K562 (cell line): ENCODE results near the gene IL12A. TPM values are rescaled to one million over a fixed set of nuclear protein-coding genes. Genes with fewer than 3 reads are reported as not detected.

Experiments
- ATAC-seq: fragments of 200-7000 bp; cut with Tn5 transposase; 3 replicates; pipeline ENCODE4 v1.9.1; 2020; ENCODE audit warnings: moderate library complexity
- BruUV-seq: library from RNA; stranded (reverse); fragments of 400-500 nt; replicated peaks from 2 replicates; lab custom pipeline; 2021; lab: Mats Ljungman, UMichigan
- CTCF ChIA-PET: fragments of 300-600 bp; formaldehyde crosslinking; extraction: SDS; loops from one replicate; lab custom pipeline; 2021; ENCODE audit warnings: low intra/inter-chr PET ratio; lab: Yijun Ruan, JAX
- POLR2A ChIA-PET: fragments of 300-600, 350-650 bp; sonication (Branson Sonifier 250); formaldehyde crosslinking; extraction: SDS; loops from one replicate; lab custom pipeline; 2021; ENCODE audit warnings: antibody characterized with exemption, inconsistent platforms; lab: Yijun Ruan, JAX
- DNase-seq, 4 experiments: peaks; one replicate each; pipeline versions ENCODE4 v3.0.0 to v3.0.0-alpha.2; 2011 to 2018; ENCODE audit warnings: low spot score in 3 of 4, mixed read lengths in 3 of 4; ENCODE audit errors: extremely low read depth in 1 of 4
- FAIRE-seq: peaks from 2 replicates; lab custom pipeline; 2011; peaks lifted over from hg19 to GRCh38; lab: Jason Lieb, UNC
- H2AFZ ChIP-seq: 2 replicates; pipeline ENCODE4 v1.6.0; 2011; ENCODE audit warnings: low read depth, low read length, control low read depth, inconsistent platforms
- H3K27ac ChIP-seq: fragments of 200-600 bp; 3 replicates; pipeline ENCODE4 v1.8.0; 2011; ENCODE audit warnings: low read depth, mild to moderate bottlenecking, control low read depth, inconsistent platforms, low read length, moderate library complexity, mixed read lengths; ENCODE audit errors: extremely low read depth
- H3K27me3 ChIP-seq, 2 experiments: fragments of 300-600 bp in 1 of 2; 2 replicates in 1 of 2; 3 replicates in 1 of 2; pipeline versions ENCODE4 v1.6.0 to v1.8.0; 2011; ENCODE audit warnings: inconsistent platforms in 2 of 2, low read length in 2 of 2, mild to moderate bottlenecking in 1 of 2, mixed read lengths in 1 of 2, moderate library complexity in 1 of 2; ENCODE audit not compliant: control insufficient read depth in 2 of 2, insufficient read depth in 2 of 2
- H3K36me3 ChIP-seq: fragments of 300-600 bp; 3 replicates; pipeline ENCODE4 v1.8.0; 2011; ENCODE audit warnings: mild to moderate bottlenecking, low read length, inconsistent platforms; ENCODE audit not compliant: control insufficient read depth, insufficient read depth
- H3K4me1 ChIP-seq, 2 experiments: fragments of 200-600 bp in 1 of 2; replicated peaks in 1 of 2; 2 replicates in 1 of 2; 3 replicates in 1 of 2; pipeline versions ENCODE4 v1.5.1 to v1.8.0; 2011; ENCODE audit warnings: inconsistent platforms in 2 of 2, low read length in 2 of 2, mild to moderate bottlenecking in 1 of 2, mixed read lengths in 1 of 2, moderate library complexity in 1 of 2; ENCODE audit not compliant: control insufficient read depth in 2 of 2, insufficient read depth in 2 of 2
- H3K4me2 ChIP-seq: 2 replicates; pipeline ENCODE4 v1.6.1; 2011; ENCODE audit warnings: low read length, control low read depth, inconsistent platforms, mixed read lengths; ENCODE audit not compliant: insufficient read depth
- H3K4me3 ChIP-seq: fragments of 200-600 bp; sonication (generic), shearing (Covaris generic); 2 replicates; pipeline ENCODE4 v1.5.1; 2016; ENCODE audit warnings: control low read depth, inconsistent platforms
- H3K79me2 ChIP-seq: fragments of 200-600 bp; 3 replicates; pipeline ENCODE4 v1.8.0; 2011; ENCODE audit warnings: low read length, inconsistent platforms; ENCODE audit not compliant: control insufficient read depth, insufficient read depth
- H3K9ac ChIP-seq, 2 experiments: 2 replicates each; pipeline versions ENCODE4 v1.6.0 to v1.6.1; 2011; ENCODE audit warnings: low read depth in 2 of 2, low read length in 2 of 2, control low read depth in 1 of 2, inconsistent platforms in 1 of 2, mild to moderate bottlenecking in 1 of 2, mixed read lengths in 1 of 2; ENCODE audit not compliant: insufficient read depth in 1 of 2
- H3K9me1 ChIP-seq: one replicate; pipeline ENCODE4 v1.6.0; 2011; ENCODE audit warnings: inconsistent platforms, mild to moderate bottlenecking, low read length, moderate library complexity; ENCODE audit not compliant: control insufficient read depth, insufficient read depth
- H3K9me3 ChIP-seq: replicated peaks from 2 replicates; pipeline ENCODE4 v1.5.1; 2011; ENCODE audit warnings: low read depth, low read length, inconsistent platforms; ENCODE audit not compliant: control insufficient read depth, insufficient read depth
- H4K20me1 ChIP-seq: replicated peaks from 2 replicates; pipeline ENCODE4 v1.6.1; 2011; ENCODE audit warnings: low read length, inconsistent platforms, mixed read lengths; ENCODE audit not compliant: control insufficient read depth, insufficient read depth
- BACH1 ChIP-seq: fragments of 200-800 bp; sonication (Bioruptor generic); IDR thresholded peaks from 2 replicates; pipeline ENCODE4 v1.6.1; 2016; ENCODE audit warnings: missing genetic modification characterization, missing compliant biosample characterization
- BCOR ChIP-seq: fragments of 450-650 bp; IDR thresholded peaks from 2 replicates; pipeline ENCODE4 v1.6.1; 2016
- E2F8 ChIP-seq: fragments of 450-650 bp; IDR thresholded peaks from 2 replicates; pipeline ENCODE4 v1.7.1; 2018; ENCODE audit warnings: mild to moderate bottlenecking, low read depth; ENCODE audit not compliant: partially characterized antibody
- EZH2 ChIP-seq: IDR thresholded peaks from 2 replicates; pipeline ENCODE4 v1.6.1; 2012; ENCODE audit warnings: low read depth, mild to moderate bottlenecking, inconsistent platforms, low read length, borderline replicate concordance
- HDAC8 ChIP-seq: fragments of 450-650 bp; IDR thresholded peaks from 2 replicates; pipeline ENCODE4 v1.6.1; 2016; ENCODE audit warnings: mild to moderate bottlenecking, missing genetic modification characterization, moderate library complexity, missing compliant biosample characterization
- HDGF ChIP-seq: fragments of 450-650 bp; IDR thresholded peaks from 2 replicates; pipeline ENCODE4 v1.6.1; 2016
- KLF1 ChIP-seq: fragments of 450-650 bp; IDR thresholded peaks from 2 replicates; pipeline ENCODE4 v1.6.1; 2016; ENCODE audit warnings: missing genetic modification characterization, missing compliant biosample characterization
- NFE2L1 ChIP-seq: fragments of 450-650 bp; IDR thresholded peaks from 2 replicates; pipeline ENCODE4 v1.6.1; 2016; ENCODE audit warnings: missing genetic modification characterization, low read depth, mild to moderate bottlenecking, missing compliant biosample characterization, moderate library complexity, borderline replicate concordance
- RFX1 ChIP-seq: fragments of 450-650 bp; IDR thresholded peaks from 2 replicates; pipeline ENCODE4 v1.6.1; 2016; ENCODE audit warnings: mild to moderate bottlenecking, moderate library complexity
- SETDB1 ChIP-seq: IDR thresholded peaks from one replicate; pipeline ENCODE4 v1.6.1; 2012; ENCODE audit warnings: low read length, control low read depth, inconsistent platforms
- SMAD3 ChIP-seq: fragments of 450-650 bp; formaldehyde crosslinking; conservative IDR thresholded peaks from 2 replicates; pipeline ENCODE4 v1.4.0; 2020; ENCODE audit warnings: mild to moderate bottlenecking
- SREBF2 ChIP-seq: sonication (generic); formaldehyde crosslinking; IDR thresholded peaks from 2 replicates; pipeline ENCODE4 v1.4.0; 2020; ENCODE audit warnings: mild to moderate bottlenecking, missing genetic modification reagents
- TARDBP ChIP-seq: fragments of 450-650 bp; IDR thresholded peaks from 2 replicates; pipeline ENCODE4 v1.6.1; 2016
- ZNF143 ChIP-seq: sonication (generic); formaldehyde crosslinking; IDR thresholded peaks from 2 replicates; pipeline ENCODE4 v1.9.0; 2022; ENCODE audit warnings: mild to moderate bottlenecking, missing genetic modification reagents
- ZNF408 ChIP-seq: fragments of 250-450 bp; sonication (Bioruptor Pico); IDR thresholded peaks from 2 replicates; pipeline ENCODE4 v1.4.0; 2020; ENCODE audit warnings: low read depth, mild to moderate bottlenecking, moderate library complexity
- ZNF583 ChIP-seq: fragments of 250-450 bp; sonication (Bioruptor Pico); IDR thresholded peaks from 2 replicates; pipeline ENCODE4 v1.4.0; 2020
- ZNF695 ChIP-seq: fragments of 450-650 bp; formaldehyde crosslinking; IDR thresholded peaks from 2 replicates; pipeline ENCODE4 v1.4.0; 2020; ENCODE audit warnings: mild to moderate bottlenecking, moderate library complexity
- WGBS: fragments of 100-300 bp; shearing (Covaris generic); methylation state at CpG from one replicate; pipeline ENCODE4 v1.1.6; 2016; ENCODE audit warnings: low coverage, mixed read lengths; ENCODE audit not compliant: insufficient coverage; ENCODE audit errors: missing lambda C conversion rate; 5-methylcytosine and 5-hydroxymethylcytosine counted together
- in situ Hi-C: fragments of 300-500 bp; cut with MboI; formaldehyde crosslinking; loops from 4 replicates; pipeline ENCODE4 v1.15.0; 2018; ENCODE audit warnings: inconsistent platforms, mixed read lengths
- intact Hi-C: fragments of 100-400 bp; cut with micrococcal nuclease; formaldehyde crosslinking; loops from 2 replicates; pipeline ENCODE4 v1.14.2; 2022
- polyA plus RNA-seq, 8 experiments: library from polyadenylated mRNA; depleted of rRNA in 4 of 8; stranded (reverse) in 5 of 8; unstranded in 3 of 8; fragments of >200 nt; fragmentation: Nextera tagmentation in 2 of 8; fragmentation: Illumina TruSeq in 1 of 8; extraction: Ambion mirVana in 2 of 8; extraction: Trizol in 1 of 8; gene quantifications; 2 replicates each; pipeline versions ENCODE4 v1.2.1 to v1.2.3, GENCODE V29; 2011 to 2014; ENCODE audit warnings: inconsistent platforms in 1 of 8, missing spikeins in 1 of 8
- total RNA-seq, 7 experiments: library from RNA; depleted of rRNA in 6 of 7; stranded (reverse); fragments of >200 nt in 6 of 7; fragmentation: Illumina TruSeq in 2 of 7; extraction: Trizol in 2 of 7; gene quantifications; 2 replicates each; pipeline versions ENCODE4 v1.2.1 to v1.2.3, GENCODE V29; 2011 to 2021; ENCODE audit warnings: low replicate concordance in 1 of 7
- TF ChIP-seq, protein P1 (sequence below): sonication (generic); formaldehyde crosslinking; IDR thresholded peaks from 2 replicates; pipeline ENCODE4 v1.8.0; 2022; ENCODE audit warnings: missing genetic modification reagents, mild to moderate bottlenecking, borderline replicate concordance

The IL12A gene
- total and polyA plus RNA-seq, 9 of the 15 experiments (the other 6 are each of a cell fraction or from before 2014, with no cell fraction given): not detected

DNA sequence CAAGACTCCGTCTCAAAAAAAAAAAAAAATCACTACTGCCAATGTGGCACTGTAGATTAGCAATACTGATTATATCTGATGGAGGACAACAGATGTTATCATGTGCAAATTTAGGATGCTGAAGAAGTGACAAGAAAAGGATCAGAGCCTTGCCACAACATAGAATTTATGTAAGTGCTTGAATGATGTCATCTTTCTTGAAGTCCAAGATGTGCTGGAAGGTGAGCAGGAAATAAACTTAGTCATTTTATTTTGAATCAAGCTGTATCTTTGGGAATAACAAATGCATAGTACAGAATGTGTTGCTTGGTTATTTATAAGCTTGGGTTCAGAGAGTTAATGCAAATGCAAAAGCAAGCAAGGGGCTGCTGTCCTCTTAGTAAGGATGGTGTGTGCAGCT lies 47.1 kb downstream of the IL12A start:
- Histone ChIP-seq H3K4me2 (no peak overlapping the region), H3K27me3 (peaks cover 4 to 14% of the 10 kb centered on the region in 2 experiments; a peak in 4 of 5 replicates), H3K9ac (no peak overlapping the region), H2AFZ (no peak overlapping the region), H3K4me3 (no peak overlapping the region), H3K9me1 (no peaks in the 10 kb centered on the region), H3K36me3 (no peaks in the 10 kb centered on the region), H3K79me2 (no peaks in the 10 kb centered on the region)
- POLR2A ChIA-PET: interaction anchor here (1.0 kb wide), 1 partner anchor 29 kb away, joined by 3 read pairs; no protein-coding TSS in a partner anchor
- BruUV-seq: no TSS peak
- in situ Hi-C loops: loop anchor here (10.0 kb wide), 1 partner anchor 449 kb away; no protein-coding TSS in a partner anchor
- DNase-seq: no peak
- TF ChIP-seq SMAD3 (CRISPR knock-in tag) (no peak), ZNF583 (CRISPR knock-in tag) (no peak), ZNF408 (CRISPR knock-in tag) (no peak), RFX1 (no peak), HDAC8 (tag) (no peak), SREBF2 (no peak), BCOR (no peak), SETDB1 (no peak), TARDBP (no peak), ZNF143 (CRISPR knock-in tag) (no peak), BACH1 (tag) (no peak), E2F8 (no peak), ZNF695 (CRISPR knock-in tag) (no peak), KLF1 (tag) (no peak), EZH2 (no peak), HDGF (no peak), NFE2L1 (tag) (no peak)
- TF ChIP-seq, protein P1, sequence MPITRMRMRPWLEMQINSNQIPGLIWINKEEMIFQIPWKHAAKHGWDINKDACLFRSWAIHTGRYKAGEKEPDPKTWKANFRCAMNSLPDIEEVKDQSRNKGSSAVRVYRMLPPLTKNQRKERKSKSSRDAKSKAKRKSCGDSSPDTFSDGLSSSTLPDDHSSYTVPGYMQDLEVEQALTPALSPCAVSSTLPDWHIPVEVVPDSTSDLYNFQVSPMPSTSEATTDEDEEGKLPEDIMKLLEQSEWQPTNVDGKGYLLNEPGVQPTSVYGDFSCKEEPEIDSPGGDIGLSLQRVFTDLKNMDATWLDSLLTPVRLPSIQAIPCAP (CRISPR knock-in tag): no peak
- TF ChIP-seq, all 486 proteins: peak for 0
- 0% methylated on average over 1 of the region's 1 CpG for WGBS
- intact Hi-C loops: loop anchor here (10.0 kb wide), 1 partner anchor 449 kb away; no protein-coding TSS in a partner anchor
- Histone ChIP-seq H3K27ac (no peak overlapping the region), H4K20me1 (no peaks in the 10 kb centered on the region), H3K9me3 (no peaks in the 10 kb centered on the region), H3K4me1 (no peaks in the 10 kb centered on the region; a peak in 1 of 5 replicates)
- no peak for FAIRE-seq
- CTCF ChIA-PET: no interaction called here
- no peak for ATAC-seq
